Measurements from ENCODE around the gene FAN1. TPM values are rescaled to one million over a fixed set of nuclear protein-coding genes. Genes with fewer than 3 reads are reported as not detected.

Gene FAN1
- polyA plus RNA-seq (2013, experiment 1 of 2): 13.8 TPM
- 13.3 TPM for polyA plus RNA-seq (2013, experiment 2 of 2)

DNA sequence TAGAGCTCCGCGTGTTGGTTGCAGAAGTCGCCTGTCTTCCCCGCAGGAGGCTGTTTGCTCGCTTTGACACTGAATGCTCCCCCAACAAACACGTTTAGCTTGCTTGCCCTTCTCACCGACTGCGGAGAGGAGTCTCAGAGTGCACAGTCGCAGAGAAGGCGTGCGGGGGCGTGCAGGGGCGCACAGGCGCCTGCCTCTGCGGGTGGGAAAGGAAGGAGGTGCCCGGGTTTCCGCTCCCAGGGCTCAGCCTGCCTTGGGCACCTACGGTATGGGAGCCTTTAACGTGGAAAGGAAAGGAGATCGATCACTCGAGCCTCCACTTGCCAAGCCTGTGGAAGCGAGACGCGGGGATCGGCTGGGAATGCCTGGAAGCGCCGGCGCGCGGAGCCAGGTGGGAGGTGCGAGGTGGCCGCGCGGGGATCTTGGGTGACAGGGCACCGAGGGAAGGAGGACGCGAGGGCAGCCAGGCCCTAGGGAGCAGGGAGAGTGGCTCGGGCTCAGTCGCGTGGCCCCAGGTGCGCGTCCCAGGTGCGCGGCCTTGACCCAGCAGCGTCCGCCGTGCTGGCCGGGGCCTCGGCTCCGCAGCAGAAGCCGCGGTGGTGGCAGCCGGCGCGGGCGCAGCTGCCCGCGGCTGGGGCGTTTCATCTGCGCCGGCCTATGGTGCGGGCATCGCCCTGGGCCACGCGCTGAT is at the start of gene FAN1:
Gene FAN1 (plus strand): TSS at position 419 of the 691 bp plus-strand sequence. CDS start 749 bp downstream, outside the sequence.
- Histone ChIP-seq H3K36me3 (replicated peaks in 1 of 2; ENCODE audit: control insufficient read depth in 2 of 2, insufficient read depth in 2 of 2, low read length in 2 of 2) (peaks cover 0 to 17% of the 10 kb centered on the region in 2 donors), H3K27ac (replicated peaks; ENCODE audit: low read length) (peak within 1 kb of the TSS; percentile 82), H3K14ac (ENCODE audit: low read length) (no peak within 1 kb of the TSS), H2BK15ac (ENCODE audit: low read length) (peak within 1 kb of the TSS; percentile 20), H3K4me3 (ENCODE audit: low read length in 2 of 2) (peak within 1 kb of the TSS; percentile 80 to 91), H3K27me3 (ENCODE audit: control insufficient read depth in 3 of 3, insufficient read depth in 3 of 3, low read depth in 1 of 3, low read length in 3 of 3) (no peaks in the 10 kb centered on the region), H2BK12ac (ENCODE audit: low read length) (peak within 1 kb of the TSS; percentile 81), H3K23ac (ENCODE audit: low read depth, low read length, poor library complexity) (peak within 1 kb of the TSS; percentile 96), H3K9ac (ENCODE audit: low read depth, low read length, poor library complexity) (peak within 1 kb of the TSS; percentile 95), H3K4me1 (ENCODE audit: control insufficient read depth in 2 of 2, insufficient read depth in 1 of 2, low read depth in 1 of 2, low read length in 2 of 2) (no peaks in the 10 kb centered on the region), H3K18ac (ENCODE audit: low read length) (peak within 1 kb of the TSS; percentile 97), H4K8ac (ENCODE audit: low read depth, low read length) (no peak within 1 kb of the TSS), H2BK5ac (ENCODE audit: low read length) (peak within 1 kb of the TSS; percentile 33), H2AK5ac (ENCODE audit: low read depth, low read length) (no peak within 1 kb of the TSS), H3K79me1 (ENCODE audit: low read depth, low read length) (no peaks in the 10 kb centered on the region), H2AFZ (ENCODE audit: low read length) (peak within 1 kb of the TSS; percentile 94), H3K9me3 (replicated peaks in 1 of 2; ENCODE audit: control insufficient read depth in 2 of 2, insufficient read depth in 1 of 2, low read depth in 1 of 2, low read length in 2 of 2) (no peaks in the 10 kb centered on the region), H3K4me2 (ENCODE audit: insufficient read depth, low read length, poor library complexity, severe bottlenecking) (peak within 1 kb of the TSS; percentile 67), H3K4ac (ENCODE audit: low read length) (no peak within 1 kb of the TSS), H2BK120ac (ENCODE audit: low read depth, low read length) (no peak within 1 kb of the TSS), H4K91ac (ENCODE audit: low read depth, low read length, poor library complexity) (no peak within 1 kb of the TSS)
- peak; percentile 76 for DNase-seq (ENCODE audit: low spot score)
- WGBS, 2 donors (ENCODE audit: extremely low coverage in 2 of 2, insufficient read length in 2 of 2, insufficient replicate concordance in 1 of 2): no CpG with 5 or more reads among the region's 65 CpGs

DNA sequence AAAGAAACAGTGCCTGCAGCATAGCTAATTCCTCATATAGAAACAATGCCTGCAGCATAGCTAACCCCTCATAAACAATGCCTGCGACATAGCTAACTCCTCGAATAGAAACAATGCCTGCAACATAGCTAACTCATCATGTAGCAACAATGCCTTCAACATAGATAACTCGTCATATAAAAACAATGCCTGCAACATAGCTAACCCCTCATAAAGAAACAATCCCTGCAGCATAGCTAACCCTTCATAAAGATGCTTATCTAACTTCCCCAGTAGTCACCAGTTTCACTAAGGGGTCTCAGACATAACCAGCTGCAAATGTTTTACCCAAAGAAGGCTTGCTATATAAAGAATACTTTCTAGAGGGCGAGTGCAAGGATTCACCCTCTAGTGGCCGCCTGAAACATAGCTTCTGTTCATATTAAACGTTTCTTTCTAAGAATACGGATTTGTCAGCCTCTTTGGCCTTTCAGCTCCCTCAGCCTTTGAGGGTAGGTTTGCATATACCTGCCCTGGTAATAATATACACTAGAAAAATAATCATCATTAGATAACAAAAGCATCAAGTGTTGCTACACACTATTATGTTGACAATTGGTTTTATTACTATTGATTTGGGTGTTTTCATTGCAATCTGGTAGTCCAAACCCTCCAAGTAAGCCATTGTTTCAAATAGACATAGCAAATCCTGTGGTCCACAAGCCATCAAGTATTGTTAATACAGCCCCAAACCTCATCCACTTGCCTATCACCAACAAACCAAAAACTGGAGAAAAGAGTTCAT is 44.4 kb upstream of the FAN1 start:
- H2BK120ac ChIP-seq (ENCODE audit: low read depth, low read length): no peak overlapping the region
- H3K14ac ChIP-seq (ENCODE audit: low read length): no peak overlapping the region
- no peak overlapping the region for H4K91ac ChIP-seq (ENCODE audit: low read depth, low read length, poor library complexity)
- H2BK15ac ChIP-seq (ENCODE audit: low read length): no peak overlapping the region
- H2AFZ ChIP-seq (ENCODE audit: low read length): peak overlapping the region; percentile 39
- no peak overlapping the region for H3K23ac ChIP-seq (ENCODE audit: low read depth, low read length, poor library complexity)
- H3K4me2 ChIP-seq (ENCODE audit: insufficient read depth, low read length, poor library complexity, severe bottlenecking): no peak overlapping the region
- H3K9ac ChIP-seq (ENCODE audit: low read depth, low read length, poor library complexity): no peak overlapping the region
- no peak overlapping the region for H2BK12ac ChIP-seq (ENCODE audit: low read length)
- no peak overlapping the region for H3K4me3 ChIP-seq (ENCODE audit: low read length in 2 of 2)
- no peak overlapping the region for H2BK5ac ChIP-seq (ENCODE audit: low read length)
- peaks cover 3 to 11% of the 10 kb centered on the region in 2 donors for H3K4me1 ChIP-seq (ENCODE audit: control insufficient read depth in 2 of 2, insufficient read depth in 1 of 2, low read depth in 1 of 2, low read length in 2 of 2)
- no CpG with 5 or more reads among the region's 7 CpGs for WGBS, 2 donors (ENCODE audit: extremely low coverage in 2 of 2, insufficient read length in 2 of 2, insufficient replicate concordance in 1 of 2)
- H4K8ac ChIP-seq (ENCODE audit: low read depth, low read length): no peak overlapping the region
- H3K18ac ChIP-seq (ENCODE audit: low read length): no peak overlapping the region
- no peaks in the 10 kb centered on the region for H3K9me3 ChIP-seq (replicated peaks in 1 of 2; ENCODE audit: control insufficient read depth in 2 of 2, insufficient read depth in 1 of 2, low read depth in 1 of 2, low read length in 2 of 2)
- no peaks in the 10 kb centered on the region for H3K27me3 ChIP-seq (ENCODE audit: control insufficient read depth in 3 of 3, insufficient read depth in 3 of 3, low read depth in 1 of 3, low read length in 3 of 3)
- peak; percentile 3 for DNase-seq (ENCODE audit: low spot score)
- no peaks in the 10 kb centered on the region for H3K36me3 ChIP-seq (replicated peaks in 1 of 2; ENCODE audit: control insufficient read depth in 2 of 2, insufficient read depth in 2 of 2, low read length in 2 of 2)
- H3K4ac ChIP-seq (ENCODE audit: low read length): no peak overlapping the region
- H2AK5ac ChIP-seq (ENCODE audit: low read depth, low read length): no peak overlapping the region
- H3K79me1 ChIP-seq (ENCODE audit: low read depth, low read length): no peaks in the 10 kb centered on the region
- H3K27ac ChIP-seq (replicated peaks; ENCODE audit: low read length): no peak overlapping the region

DNA sequence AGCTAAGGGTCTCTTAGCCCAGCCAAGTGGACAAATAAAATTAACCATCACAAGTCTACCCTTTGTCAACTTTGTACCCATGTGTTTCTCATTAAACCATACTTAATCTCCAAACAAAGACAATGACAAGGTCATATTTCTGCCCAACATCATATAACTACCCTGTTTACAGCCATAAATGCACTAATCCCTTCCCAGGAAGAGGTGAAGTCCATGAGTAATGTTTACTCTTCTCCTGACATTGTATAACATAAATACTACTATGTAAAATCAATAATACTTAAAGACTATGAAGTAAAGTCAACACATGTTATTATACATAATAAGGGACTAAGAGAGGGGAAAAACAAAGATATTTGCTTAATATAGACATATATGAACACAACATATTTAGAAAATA is 38.5 kb upstream of the FAN1 start:
- H4K8ac ChIP-seq (ENCODE audit: low read depth, low read length): no peak overlapping the region
- no peak for DNase-seq (ENCODE audit: low spot score)
- no peak overlapping the region for H3K14ac ChIP-seq (ENCODE audit: low read length)
- H2BK5ac ChIP-seq (ENCODE audit: low read length): no peak overlapping the region
- H2BK12ac ChIP-seq (ENCODE audit: low read length): no peak overlapping the region
- no peaks in the 10 kb centered on the region for H3K27me3 ChIP-seq (ENCODE audit: control insufficient read depth in 3 of 3, insufficient read depth in 3 of 3, low read depth in 1 of 3, low read length in 3 of 3)
- H3K4ac ChIP-seq (ENCODE audit: low read length): no peak overlapping the region
- H3K9me3 ChIP-seq (replicated peaks in 1 of 2; ENCODE audit: control insufficient read depth in 2 of 2, insufficient read depth in 1 of 2, low read depth in 1 of 2, low read length in 2 of 2): no peaks in the 10 kb centered on the region
- H3K27ac ChIP-seq (replicated peaks; ENCODE audit: low read length): no peak overlapping the region
- H3K4me2 ChIP-seq (ENCODE audit: insufficient read depth, low read length, poor library complexity, severe bottlenecking): no peak overlapping the region
- H3K4me1 ChIP-seq (ENCODE audit: control insufficient read depth in 2 of 2, insufficient read depth in 1 of 2, low read depth in 1 of 2, low read length in 2 of 2): peaks cover 0 to 2% of the 10 kb centered on the region in 2 donors
- H2AK5ac ChIP-seq (ENCODE audit: low read depth, low read length): no peak overlapping the region
- H3K23ac ChIP-seq (ENCODE audit: low read depth, low read length, poor library complexity): no peak overlapping the region
- H3K9ac ChIP-seq (ENCODE audit: low read depth, low read length, poor library complexity): no peak overlapping the region
- H2BK120ac ChIP-seq (ENCODE audit: low read depth, low read length): no peak overlapping the region
- no peaks in the 10 kb centered on the region for H3K79me1 ChIP-seq (ENCODE audit: low read depth, low read length)
- no peak overlapping the region for H3K4me3 ChIP-seq (ENCODE audit: low read length in 2 of 2)
- H2BK15ac ChIP-seq (ENCODE audit: low read length): no peak overlapping the region
- H3K36me3 ChIP-seq (replicated peaks in 1 of 2; ENCODE audit: control insufficient read depth in 2 of 2, insufficient read depth in 2 of 2, low read length in 2 of 2): no peaks in the 10 kb centered on the region
- H4K91ac ChIP-seq (ENCODE audit: low read depth, low read length, poor library complexity): no peak overlapping the region
- H3K18ac ChIP-seq (ENCODE audit: low read length): no peak overlapping the region
- no peak overlapping the region for H2AFZ ChIP-seq (ENCODE audit: low read length)

DNA sequence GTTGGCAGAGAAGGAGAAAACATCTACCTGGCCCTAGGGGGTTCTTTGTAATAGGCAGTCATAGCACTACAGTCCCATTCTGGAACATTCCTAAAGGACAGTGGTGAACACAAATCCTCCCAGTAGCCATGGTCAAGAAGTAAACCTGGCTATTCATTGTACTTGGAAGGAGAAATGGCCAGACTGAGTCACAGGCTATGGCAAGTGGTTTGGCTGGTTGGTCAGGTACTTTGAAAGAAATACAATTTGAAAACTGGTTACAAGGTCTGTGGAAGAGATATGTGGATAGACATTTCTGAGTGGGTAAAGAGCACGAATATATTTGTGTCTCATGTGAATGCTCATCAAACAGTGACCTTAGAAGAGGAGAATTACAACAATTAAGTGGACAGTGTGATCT is 33.0 kb upstream of the FAN1 start:
- Histone ChIP-seq H3K4me1 (ENCODE audit: control insufficient read depth in 2 of 2, insufficient read depth in 1 of 2, low read depth in 1 of 2, low read length in 2 of 2) (no peaks in the 10 kb centered on the region), H3K79me1 (ENCODE audit: low read depth, low read length) (no peaks in the 10 kb centered on the region), H3K4me3 (ENCODE audit: low read length in 2 of 2) (no peak overlapping the region), H4K8ac (ENCODE audit: low read depth, low read length) (no peak overlapping the region), H2BK5ac (ENCODE audit: low read length) (no peak overlapping the region), H4K91ac (ENCODE audit: low read depth, low read length, poor library complexity) (no peak overlapping the region), H2AFZ (ENCODE audit: low read length) (no peak overlapping the region), H3K14ac (ENCODE audit: low read length) (no peak overlapping the region), H2AK5ac (ENCODE audit: low read depth, low read length) (no peak overlapping the region), H2BK15ac (ENCODE audit: low read length) (no peak overlapping the region), H2BK12ac (ENCODE audit: low read length) (no peak overlapping the region), H3K18ac (ENCODE audit: low read length) (no peak overlapping the region), H3K9ac (ENCODE audit: low read depth, low read length, poor library complexity) (no peak overlapping the region), H3K27ac (replicated peaks; ENCODE audit: low read length) (no peak overlapping the region), H3K27me3 (ENCODE audit: control insufficient read depth in 3 of 3, insufficient read depth in 3 of 3, low read depth in 1 of 3, low read length in 3 of 3) (no peaks in the 10 kb centered on the region), H3K4me2 (ENCODE audit: insufficient read depth, low read length, poor library complexity, severe bottlenecking) (no peak overlapping the region), H3K36me3 (replicated peaks in 1 of 2; ENCODE audit: control insufficient read depth in 2 of 2, insufficient read depth in 2 of 2, low read length in 2 of 2) (no peaks in the 10 kb centered on the region), H3K9me3 (replicated peaks in 1 of 2; ENCODE audit: control insufficient read depth in 2 of 2, insufficient read depth in 1 of 2, low read depth in 1 of 2, low read length in 2 of 2) (no peaks in the 10 kb centered on the region), H3K23ac (ENCODE audit: low read depth, low read length, poor library complexity) (no peak overlapping the region), H3K4ac (ENCODE audit: low read length) (no peak overlapping the region), H2BK120ac (ENCODE audit: low read depth, low read length) (no peak overlapping the region)
- WGBS, 2 donors (ENCODE audit: extremely low coverage in 2 of 2, insufficient read length in 2 of 2, insufficient replicate concordance in 1 of 2): no CpG with 5 or more reads among the region's 1 CpG
- no peak for DNase-seq (ENCODE audit: low spot score)
